Neutrophil (primary cell): ENCODE measurements around the gene CD300LG.

Experiments used
- H3K27ac ChIP-seq: fragments of 200-600 bp; sonication (generic); 2 replicates; pipeline ENCODE4 v1.5.1; 2016; ENCODE audit warnings: mild to moderate bottlenecking, moderate library complexity
- H3K27me3 ChIP-seq: fragments of 200-600 bp; sonication (generic); 2 replicates; pipeline ENCODE4 v1.6.0; 2016; ENCODE audit warnings: mild to moderate bottlenecking
- H3K36me3 ChIP-seq: fragments of 200-600 bp; sonication (generic); 2 replicates; pipeline ENCODE4 v1.5.1; 2017
- H3K4me1 ChIP-seq, 2 experiments: fragments of 200-600 bp in 1 of 2; sonication (generic) in 1 of 2; 1 replicate in 1 of 2; 2 replicates in 1 of 2; pipeline versions ENCODE4 v1.5.1 to v1.6.1; 2013 to 2016; ENCODE audit warnings: low read depth in 1 of 2, low read length in 1 of 2, mild to moderate bottlenecking in 1 of 2, moderate library complexity in 1 of 2; ENCODE audit not compliant: control insufficient read depth in 1 of 2, insufficient read depth in 1 of 2
- H3K4me3 ChIP-seq, 2 experiments: fragments of 200-600 bp in 1 of 2; sonication (generic) in 1 of 2; 1 replicate in 1 of 2; 2 replicates in 1 of 2; pipeline ENCODE4 v1.5.1; 2013 to 2016; ENCODE audit warnings: low read depth in 1 of 2, low read length in 1 of 2, mild to moderate bottlenecking in 1 of 2, moderate library complexity in 1 of 2
- H3K9me3 ChIP-seq: fragments of 200-600 bp; sonication (generic); 2 replicates; pipeline ENCODE4 v1.5.1; 2016
- CTCF ChIP-seq: fragments of 200-600 bp; sonication (generic); IDR thresholded peaks from 2 replicates; pipeline ENCODE4 v1.5.1; 2016; ENCODE audit warnings: antibody characterized with exemption

The CD300LG gene

GRCh38 chr17:43881181-43881580 lies 34.2 kb downstream of the CD300LG start:
- H3K27me3 ChIP-seq = no peaks in the 10 kb centered on the region
- no peaks in the 10 kb centered on the region for H3K9me3 ChIP-seq
- H3K4me3 ChIP-seq = no peak overlapping the region
- H3K4me1 ChIP-seq = no peaks in the 10 kb centered on the region
- no peaks in the 10 kb centered on the region for H3K36me3 ChIP-seq
- no peak for TF ChIP-seq CTCF
- no peak overlapping the region for H3K27ac ChIP-seq

- Histone ChIP-seq H3K4me1 (no peaks in the 10 kb centered on the region), H3K27me3 (no peaks in the 10 kb centered on the region), H3K27ac (no peak overlapping the region), H3K9me3 (no peaks in the 10 kb centered on the region), H3K36me3 (no peaks in the 10 kb centered on the region), H3K4me3 (no peak overlapping the region)
- no peak for TF ChIP-seq CTCF
Observed at GRCh38 chr17:43881758-43882505, 35.0 kb downstream of the CD300LG start.

GRCh38 chr17:43882761-43883415 lies 35.9 kb downstream of the CD300LG start:
- no peak for TF ChIP-seq CTCF
- H3K36me3 ChIP-seq = no peaks in the 10 kb centered on the region
- H3K4me1 ChIP-seq = no peaks in the 10 kb centered on the region
- no peak overlapping the region for H3K4me3 ChIP-seq
- peaks cover 4% of the 10 kb centered on the region for H3K27me3 ChIP-seq
- no peak overlapping the region for H3K27ac ChIP-seq
- H3K9me3 ChIP-seq = no peaks in the 10 kb centered on the region

GRCh38 chr17:43888548-43888947 lies 41.6 kb downstream of the CD300LG start:
- Histone ChIP-seq H3K36me3 (no peaks in the 10 kb centered on the region), H3K27ac (no peak overlapping the region), H3K9me3 (no peaks in the 10 kb centered on the region), H3K4me1 (no peaks in the 10 kb centered on the region), H3K27me3 (peaks cover 15% of the 10 kb centered on the region), H3K4me3 (no peak overlapping the region)
- TF ChIP-seq CTCF = no peak

- peaks cover 15% of the 10 kb centered on the region for H3K27me3 ChIP-seq
- no peaks in the 10 kb centered on the region for H3K36me3 ChIP-seq
- no peak for TF ChIP-seq CTCF
- no peak overlapping the region for H3K4me3 ChIP-seq
- H3K27ac ChIP-seq = no peak overlapping the region
- no peaks in the 10 kb centered on the region for H3K9me3 ChIP-seq
- no peaks in the 10 kb centered on the region for H3K4me1 ChIP-seq
Observed at GRCh38 chr17:43890240-43890639, 43.3 kb downstream of the CD300LG start.
